ENCODE measurements around the gene LEAP2. TPM values are rescaled to one million over a fixed set of nuclear protein-coding genes. Genes with fewer than 3 reads are reported as not detected.

The LEAP2 gene
- total and polyA plus RNA-seq, 10 of the 15 experiments (the other 5 are each of a cell fraction or from before 2014, with no cell fraction given): 1.9 to 8.8 (median 2.3) TPM

DNA sequence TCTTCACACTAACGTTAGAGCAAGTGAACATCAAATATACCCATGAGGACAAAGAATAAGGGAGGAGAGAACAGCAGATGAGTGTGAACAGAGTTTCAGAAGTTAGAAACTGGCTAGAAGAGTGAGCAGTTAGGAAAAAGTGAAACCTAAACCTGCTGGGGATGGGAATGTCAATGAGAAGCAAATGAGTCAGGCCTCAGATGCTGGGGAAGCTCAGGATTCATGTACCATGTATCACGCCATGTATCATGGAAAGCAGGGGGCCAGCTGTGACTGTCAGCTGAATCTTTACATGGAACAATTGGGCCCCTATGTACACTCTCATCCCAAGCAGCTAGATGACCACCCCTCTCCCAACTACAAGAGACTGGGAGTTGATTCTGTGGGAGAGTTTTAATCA, 23.4 kb upstream of the LEAP2 start:
- DNase-seq (ENCODE audit: low read depth, low spot score): no peak
- 42% methylated on average over 2 of the region's 2 CpGs for WGBS (ENCODE audit: insufficient coverage, insufficient replicate concordance, low lambda C conversion rate, missing lambda C conversion rate)
- no peak overlapping the region for H2AFZ ChIP-seq (ENCODE audit: control insufficient read depth, low read depth, low read length)
- intact Hi-C loops (cut with micrococcal nuclease; ENCODE audit: unreplicated experiment): no loop called here
- FAIRE-seq: no peak
- no peak overlapping the region for H3K27ac ChIP-seq (ENCODE audit: control insufficient read depth, insufficient read depth)
- H3K9ac ChIP-seq (ENCODE audit: control insufficient read depth, insufficient read depth, low read length): no peak overlapping the region
- POLR2A ChIA-PET: no interaction called here
- H3K36me3 ChIP-seq (ENCODE audit: control insufficient read depth in 2 of 2, insufficient read depth in 2 of 2, low read length in 1 of 2): no peaks in the 10 kb centered on the region
- H3K4me3 ChIP-seq: no peak overlapping the region
- no peak for ATAC-seq
- RAD21 ChIA-PET (ENCODE audit: unreplicated experiment): no interaction called here
- no peaks in the 10 kb centered on the region for H3K4me1 ChIP-seq (ENCODE audit: control insufficient read depth, insufficient read depth, low read length)
- SMC1A ChIA-PET (ENCODE audit: uncharacterized antibody, unreplicated experiment): interaction anchor here (1.4 to 1.5 kb wide), 2 partner anchors 9 to 16 kb away, joined by 5 read pairs; partner anchors contain the start of genes GDF9 and UQCRQ
- CTCF ChIA-PET: interaction anchor here (0.9 to 1.2 kb wide), 2 partner anchors 10 to 15 kb away, joined by 3 to 5 read pairs; no protein-coding TSS in a partner anchor
- no peaks in the 10 kb centered on the region for H3K9me3 ChIP-seq (replicated peaks; ENCODE audit: control insufficient read depth, insufficient read depth, low read length)
- in situ Hi-C loops (cut with MboI): no loop called here
- no peaks in the 10 kb centered on the region for H4K20me1 ChIP-seq (ENCODE audit: control insufficient read depth, insufficient read depth)
- H3K79me2 ChIP-seq (ENCODE audit: control insufficient read depth, insufficient read depth, low read length): no peaks in the 10 kb centered on the region
- BruUV-seq (replicated peaks): no TSS peak
- no peaks in the 10 kb centered on the region for H3K27me3 ChIP-seq (replicated peaks in 1 of 2; ENCODE audit: control insufficient read depth in 2 of 2, insufficient read depth in 2 of 2, low read length in 1 of 2)
- TF ChIP-seq, protein P1, sequence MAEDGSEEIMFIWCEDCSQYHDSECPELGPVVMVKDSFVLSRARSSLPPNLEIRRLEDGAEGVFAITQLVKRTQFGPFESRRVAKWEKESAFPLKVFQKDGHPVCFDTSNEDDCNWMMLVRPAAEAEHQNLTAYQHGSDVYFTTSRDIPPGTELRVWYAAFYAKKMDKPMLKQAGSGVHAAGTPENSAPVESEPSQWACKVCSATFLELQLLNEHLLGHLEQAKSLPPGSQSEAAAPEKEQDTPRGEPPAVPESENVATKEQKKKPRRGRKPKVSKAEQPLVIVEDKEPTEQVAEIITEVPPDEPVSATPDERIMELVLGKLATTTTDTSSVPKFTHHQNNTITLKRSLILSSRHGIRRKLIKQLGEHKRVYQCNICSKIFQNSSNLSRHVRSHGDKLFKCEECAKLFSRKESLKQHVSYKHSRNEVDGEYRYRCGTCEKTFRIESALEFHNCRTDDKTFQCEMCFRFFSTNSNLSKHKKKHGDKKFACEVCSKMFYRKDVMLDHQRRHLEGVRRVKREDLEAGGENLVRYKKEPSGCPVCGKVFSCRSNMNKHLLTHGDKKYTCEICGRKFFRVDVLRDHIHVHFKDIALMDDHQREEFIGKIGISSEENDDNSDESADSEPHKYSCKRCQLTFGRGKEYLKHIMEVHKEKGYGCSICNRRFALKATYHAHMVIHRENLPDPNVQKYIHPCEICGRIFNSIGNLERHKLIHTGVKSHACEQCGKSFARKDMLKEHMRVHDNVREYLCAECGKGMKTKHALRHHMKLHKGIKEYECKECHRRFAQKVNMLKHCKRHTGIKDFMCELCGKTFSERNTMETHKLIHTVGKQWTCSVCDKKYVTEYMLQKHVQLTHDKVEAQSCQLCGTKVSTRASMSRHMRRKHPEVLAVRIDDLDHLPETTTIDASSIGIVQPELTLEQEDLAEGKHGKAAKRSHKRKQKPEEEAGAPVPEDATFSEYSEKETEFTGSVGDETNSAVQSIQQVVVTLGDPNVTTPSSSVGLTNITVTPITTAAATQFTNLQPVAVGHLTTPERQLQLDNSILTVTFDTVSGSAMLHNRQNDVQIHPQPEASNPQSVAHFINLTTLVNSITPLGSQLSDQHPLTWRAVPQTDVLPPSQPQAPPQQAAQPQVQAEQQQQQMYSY (CRISPR knock-in tag; IDR thresholded peaks at IDR 0.05): no peak
- TF ChIP-seq, protein P2, sequence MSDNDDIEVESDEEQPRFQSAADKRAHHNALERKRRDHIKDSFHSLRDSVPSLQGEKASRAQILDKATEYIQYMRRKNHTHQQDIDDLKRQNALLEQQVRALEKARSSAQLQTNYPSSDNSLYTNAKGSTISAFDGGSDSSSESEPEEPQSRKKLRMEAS (IDR thresholded peaks at IDR 0.05; ENCODE audit: low read depth, low read length): no peak
- no peak for TF ChIP-seq RAD21 (IDR thresholded peaks at IDR 0.05; ENCODE audit: insufficient read depth, low read depth, low read length)
- TF ChIP-seq, protein P3, sequence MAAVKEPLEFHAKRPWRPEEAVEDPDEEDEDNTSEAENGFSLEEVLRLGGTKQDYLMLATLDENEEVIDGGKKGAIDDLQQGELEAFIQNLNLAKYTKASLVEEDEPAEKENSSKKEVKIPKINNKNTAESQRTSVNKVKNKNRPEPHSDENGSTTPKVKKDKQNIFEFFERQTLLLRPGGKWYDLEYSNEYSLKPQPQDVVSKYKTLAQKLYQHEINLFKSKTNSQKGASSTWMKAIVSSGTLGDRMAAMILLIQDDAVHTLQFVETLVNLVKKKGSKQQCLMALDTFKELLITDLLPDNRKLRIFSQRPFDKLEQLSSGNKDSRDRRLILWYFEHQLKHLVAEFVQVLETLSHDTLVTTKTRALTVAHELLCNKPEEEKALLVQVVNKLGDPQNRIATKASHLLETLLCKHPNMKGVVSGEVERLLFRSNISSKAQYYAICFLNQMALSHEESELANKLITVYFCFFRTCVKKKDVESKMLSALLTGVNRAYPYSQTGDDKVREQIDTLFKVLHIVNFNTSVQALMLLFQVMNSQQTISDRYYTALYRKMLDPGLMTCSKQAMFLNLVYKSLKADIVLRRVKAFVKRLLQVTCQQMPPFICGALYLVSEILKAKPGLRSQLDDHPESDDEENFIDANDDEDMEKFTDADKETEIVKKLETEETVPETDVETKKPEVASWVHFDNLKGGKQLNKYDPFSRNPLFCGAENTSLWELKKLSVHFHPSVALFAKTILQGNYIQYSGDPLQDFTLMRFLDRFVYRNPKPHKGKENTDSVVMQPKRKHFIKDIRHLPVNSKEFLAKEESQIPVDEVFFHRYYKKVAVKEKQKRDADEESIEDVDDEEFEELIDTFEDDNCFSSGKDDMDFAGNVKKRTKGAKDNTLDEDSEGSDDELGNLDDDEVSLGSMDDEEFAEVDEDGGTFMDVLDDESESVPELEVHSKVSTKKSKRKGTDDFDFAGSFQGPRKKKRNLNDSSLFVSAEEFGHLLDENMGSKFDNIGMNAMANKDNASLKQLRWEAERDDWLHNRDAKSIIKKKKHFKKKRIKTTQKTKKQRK (IDR thresholded peaks at IDR 0.05; ENCODE audit: low read depth, low read length): no peak
- TF ChIP-seq, protein P4, sequence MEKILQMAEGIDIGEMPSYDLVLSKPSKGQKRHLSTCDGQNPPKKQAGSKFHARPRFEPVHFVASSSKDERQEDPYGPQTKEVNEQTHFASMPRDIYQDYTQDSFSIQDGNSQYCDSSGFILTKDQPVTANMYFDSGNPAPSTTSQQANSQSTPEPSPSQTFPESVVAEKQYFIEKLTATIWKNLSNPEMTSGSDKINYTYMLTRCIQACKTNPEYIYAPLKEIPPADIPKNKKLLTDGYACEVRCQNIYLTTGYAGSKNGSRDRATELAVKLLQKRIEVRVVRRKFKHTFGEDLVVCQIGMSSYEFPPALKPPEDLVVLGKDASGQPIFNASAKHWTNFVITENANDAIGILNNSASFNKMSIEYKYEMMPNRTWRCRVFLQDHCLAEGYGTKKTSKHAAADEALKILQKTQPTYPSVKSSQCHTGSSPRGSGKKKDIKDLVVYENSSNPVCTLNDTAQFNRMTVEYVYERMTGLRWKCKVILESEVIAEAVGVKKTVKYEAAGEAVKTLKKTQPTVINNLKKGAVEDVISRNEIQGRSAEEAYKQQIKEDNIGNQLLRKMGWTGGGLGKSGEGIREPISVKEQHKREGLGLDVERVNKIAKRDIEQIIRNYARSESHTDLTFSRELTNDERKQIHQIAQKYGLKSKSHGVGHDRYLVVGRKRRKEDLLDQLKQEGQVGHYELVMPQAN (conservative IDR thresholded peaks at IDR 0.05): no peak
- no peak for TF ChIP-seq EED (IDR thresholded peaks at IDR 0.05; ENCODE audit: low read depth)
- no peak overlapping the region for H3K4me2 ChIP-seq (ENCODE audit: control insufficient read depth, insufficient read depth)

Measured in GM12878 (cell line).